SK-N-SH treated with all-trans-retinoic acid at 6 μM for 48 hours (cell line): Measurements from ENCODE around the gene SMIM41.

Experiments
- ATAC-seq: fragments of 200-7000 bp; cut with Tn5 transposase; 3 replicates; pipeline ENCODE4 v1.9.1; 2020; ENCODE audit warnings: mild to moderate bottlenecking, moderate library complexity
- ARNTL ChIP-seq: fragments of 450-650 bp; formaldehyde crosslinking; IDR thresholded peaks from 2 replicates; pipeline ENCODE4 v1.5.0; 2020; ENCODE audit warnings: low read depth, mild to moderate bottlenecking, moderate library complexity, borderline replicate concordance
- BACH2 ChIP-seq: fragments of 250-450 bp; sonication (Bioruptor Pico); IDR thresholded peaks from 2 replicates; pipeline ENCODE4 v1.9.0; 2021; ENCODE audit warnings: mild to moderate bottlenecking, borderline replicate concordance
- CSDC2 ChIP-seq: fragments of 250-450 bp; sonication (Bioruptor Pico); IDR thresholded peaks from 2 replicates; pipeline ENCODE4 v1.5.0; 2020; ENCODE audit warnings: mild to moderate bottlenecking, moderate library complexity
- CSRNP3 ChIP-seq: fragments of 250-450 bp; sonication (Bioruptor Pico); IDR thresholded peaks from 2 replicates; pipeline ENCODE4 v1.5.1; 2021; ENCODE audit warnings: mild to moderate bottlenecking, moderate library complexity
- ESRRG ChIP-seq: fragments of 250-450 bp; sonication (Bioruptor Pico); IDR thresholded peaks from 2 replicates; pipeline ENCODE4 v1.6.1; 2021; ENCODE audit warnings: mild to moderate bottlenecking
- GLIS3 ChIP-seq: fragments of 250-450 bp; sonication (Bioruptor Pico); IDR thresholded peaks from 2 replicates; pipeline ENCODE4 v1.5.0; 2020; ENCODE audit warnings: mild to moderate bottlenecking, moderate library complexity
- ISL1 ChIP-seq: fragments of 250-450 bp; sonication (Bioruptor Pico); IDR thresholded peaks from 2 replicates; pipeline ENCODE4 v2.1.2; 2022; ENCODE audit warnings: mild to moderate bottlenecking, moderate library complexity
- PATZ1 ChIP-seq: fragments of 250-450 bp; sonication (Bioruptor Pico); IDR thresholded peaks from 2 replicates; pipeline ENCODE4 v1.8.0; 2020; ENCODE audit warnings: mild to moderate bottlenecking, moderate library complexity, borderline replicate concordance
- POU6F1 ChIP-seq: fragments of 250-450 bp; sonication (Bioruptor Pico); IDR thresholded peaks from 2 replicates; pipeline ENCODE4 v1.8.0; 2021; ENCODE audit warnings: low read depth, mild to moderate bottlenecking, moderate library complexity, borderline replicate concordance
- PPARA ChIP-seq: fragments of 250-450 bp; sonication (Bioruptor Pico); IDR thresholded peaks from 2 replicates; pipeline ENCODE4 v1.5.0; 2020; ENCODE audit warnings: mild to moderate bottlenecking, borderline replicate concordance
- RARB ChIP-seq: fragments of 250-450 bp; sonication (Bioruptor Pico); IDR thresholded peaks from 2 replicates; pipeline ENCODE4 v1.8.0; 2021; ENCODE audit warnings: mild to moderate bottlenecking, moderate library complexity
- SNAI2 ChIP-seq: fragments of 250-450 bp; sonication (Bioruptor Pico); IDR thresholded peaks from 2 replicates; pipeline ENCODE4 v1.5.0; 2020; ENCODE audit warnings: mild to moderate bottlenecking, moderate library complexity
- TCF4 ChIP-seq: fragments of 250-450 bp; sonication (Bioruptor Pico); IDR thresholded peaks from 2 replicates; pipeline ENCODE4 v1.8.0; 2021; ENCODE audit warnings: mild to moderate bottlenecking, moderate library complexity, borderline replicate concordance
- TOX ChIP-seq: fragments of 250-450 bp; sonication (Bioruptor Pico); IDR thresholded peaks from 2 replicates; pipeline ENCODE4 v1.8.0; 2021; ENCODE audit warnings: mild to moderate bottlenecking, moderate library complexity, borderline replicate concordance
- TSHZ2 ChIP-seq: fragments of 250-450 bp; sonication (Bioruptor Pico); IDR thresholded peaks from 2 replicates; pipeline ENCODE4 v1.5.0; 2020; ENCODE audit warnings: mild to moderate bottlenecking, moderate library complexity
- ZC3H10 ChIP-seq: fragments of 250-450 bp; sonication (Bioruptor Pico); IDR thresholded peaks from 2 replicates; pipeline ENCODE4 v1.5.1; 2021; ENCODE audit warnings: mild to moderate bottlenecking, moderate library complexity
- ZFP3 ChIP-seq: fragments of 250-450 bp; sonication (Bioruptor Pico); IDR thresholded peaks from 2 replicates; pipeline ENCODE4 v1.5.0; 2020; ENCODE audit warnings: mild to moderate bottlenecking, moderate library complexity
- ZFP30 ChIP-seq: fragments of 450-650 bp; formaldehyde crosslinking; IDR thresholded peaks from 2 replicates; pipeline ENCODE4 v1.5.0; 2022; ENCODE audit warnings: mild to moderate bottlenecking, moderate library complexity
- ZNF565 ChIP-seq: fragments of 450-650 bp; formaldehyde crosslinking; conservative IDR thresholded peaks from 2 replicates; pipeline ENCODE4 v1.5.0; 2020; ENCODE audit warnings: low read depth, mild to moderate bottlenecking, moderate library complexity
- ZNF70 ChIP-seq: fragments of 450-650 bp; formaldehyde crosslinking; IDR thresholded peaks from 2 replicates; pipeline ENCODE4 v1.5.0; 2020; ENCODE audit warnings: mild to moderate bottlenecking, moderate library complexity
- ZNF8 ChIP-seq: fragments of 450-650 bp; formaldehyde crosslinking; IDR thresholded peaks from 2 replicates; pipeline ENCODE4 v1.5.0; 2020; ENCODE audit warnings: mild to moderate bottlenecking, moderate library complexity

Gene SMIM41

GRCh38 chr12:52073531-52074381 is 5.7 kb upstream of the SMIM41 start:
- TF ChIP-seq BACH2 (CRISPR knock-in tag) (no peak), POU6F1 (no peak), GLIS3 (CRISPR knock-in tag) (no peak), ZC3H10 (CRISPR knock-in tag) (no peak), ZFP3 (CRISPR knock-in tag) (no peak)
- TF ChIP-seq, all 23 proteins: peak for 0
- ATAC-seq, result no peak

- no peak for TF ChIP-seq ZNF70 (CRISPR knock-in tag)
- TF ChIP-seq ZC3H10 (CRISPR knock-in tag), result no peak
- no peak for TF ChIP-seq ESRRG (CRISPR knock-in tag)
- no peak for TF ChIP-seq PPARA (CRISPR knock-in tag)
- no peak for TF ChIP-seq ZNF565 (CRISPR knock-in tag)
- no peak for TF ChIP-seq POU6F1
- TF ChIP-seq CSRNP3 (CRISPR knock-in tag), result no peak
- TF ChIP-seq TCF4 (CRISPR knock-in tag), result no peak
- TF ChIP-seq ZFP30, result no peak
- no peak for ATAC-seq
Measured at GRCh38 chr12:52074971-52075724, 4.4 kb upstream of the SMIM41 start.

GRCh38 chr12:52076811-52077210 is 2.7 kb upstream of the SMIM41 start:
- no peak for TF ChIP-seq SNAI2
- TF ChIP-seq POU6F1, result no peak
- no peak for TF ChIP-seq TOX (CRISPR knock-in tag)
- no peak for TF ChIP-seq CSDC2
- TF ChIP-seq ZNF8, result no peak
- no peak for TF ChIP-seq ZNF565 (CRISPR knock-in tag)
- no peak for TF ChIP-seq BACH2 (CRISPR knock-in tag)
- TF ChIP-seq RARB (CRISPR knock-in tag), result no peak
- no peak for TF ChIP-seq PPARA (CRISPR knock-in tag)
- no peak for TF ChIP-seq CSRNP3 (CRISPR knock-in tag)
- TF ChIP-seq ZFP30, result no peak
- TF ChIP-seq ARNTL, result no peak
- no peak for TF ChIP-seq PATZ1 (CRISPR knock-in tag)
- TF ChIP-seq TSHZ2 (CRISPR knock-in tag), result no peak
- no peak for TF ChIP-seq ISL1 (CRISPR knock-in tag)
- TF ChIP-seq, all 23 proteins: peak for 0
- ATAC-seq, result no peak
